Glomerular visceral epithelial cell (primary cell): Measurements from ENCODE around the gene MAST2.
"Not testable (repeated sequence)": the region's sequence is repeated elsewhere in the genome, so short reads cannot be mapped to it uniquely, and the experiment has no call there.

ENCODE experiments used
- DNase-seq: peaks from one replicate; pipeline ENCODE4 v3.0.0-alpha.2; 2016; ENCODE audit errors: extremely low spot score

Gene MAST2

GRCh38 chr1:45932205-45932604 is 128.8 kb downstream of the MAST2 start:
- not testable (repeated sequence) for DNase-seq

GRCh38 chr1:45934947-45935346 is 131.5 kb downstream of the MAST2 start:
- DNase-seq, result no peak

- DNase-seq, result no peak
These were observed 134.6 kb downstream of the MAST2 start for GRCh38 chr1:45938029-45938428.

- no peak for DNase-seq
These were observed 139.0 kb downstream of the MAST2 start for GRCh38 chr1:45942411-45942810.

- DNase-seq, result no peak
These were observed 139.8 kb downstream of the MAST2 start for GRCh38 chr1:45943185-45943584.

GRCh38 chr1:45945426-45945825 is 142.0 kb downstream of the MAST2 start:
- DNase-seq, result no peak

- not testable (repeated sequence) for DNase-seq
These were observed 146.1 kb downstream of the MAST2 start for GRCh38 chr1:45949462-45949861.

- DNase-seq, result no peak
These were observed 148.7 kb downstream of the MAST2 start for GRCh38 chr1:45952072-45952471.

GRCh38 chr1:45953934-45954847 is 150.8 kb downstream of the MAST2 start:
- DNase-seq, result peak; percentile 71

GRCh38 chr1:45957684-45958083 is 154.3 kb downstream of the MAST2 start:
- DNase-seq, result no peak

- DNase-seq, result no peak
These were observed 154.9 kb downstream of the MAST2 start for GRCh38 chr1:45958317-45958716.

GRCh38 chr1:45960930-45961715 is 157.7 kb downstream of the MAST2 start:
- no peak for DNase-seq

GRCh38 chr1:45961936-45962335 is 158.5 kb downstream of the MAST2 start:
- not testable (repeated sequence) for DNase-seq

GRCh38 chr1:45968941-45969666 is 165.7 kb downstream of the MAST2 start:
- DNase-seq, result no peak

GRCh38 chr1:45969866-45970265 is 166.5 kb downstream of the MAST2 start:
- no peak for DNase-seq

- no peak for DNase-seq
These were observed 167.9 kb downstream of the MAST2 start for GRCh38 chr1:45971335-45971734.

- DNase-seq, result no peak
These were observed 168.6 kb downstream of the MAST2 start for GRCh38 chr1:45971922-45972531.

- DNase-seq, result no peak
These were observed 169.2 kb downstream of the MAST2 start for GRCh38 chr1:45972621-45973020.

- DNase-seq, result no peak
These were observed 169.7 kb downstream of the MAST2 start for GRCh38 chr1:45973121-45973520.

GRCh38 chr1:45974541-45975269 is 171.3 kb downstream of the MAST2 start:
- peak; percentile 56 for DNase-seq

- DNase-seq, result no peak
These were observed 173.2 kb downstream of the MAST2 start for GRCh38 chr1:45976623-45977022.
